CMK (cell line): ENCODE measurements around the gene KNDC1.
"Not testable (repeated sequence)": the region's sequence is repeated elsewhere in the genome, so short reads cannot be mapped to it uniquely, and the experiment has no call there.

ENCODE experiments used
- DNase-seq: peaks from one replicate; pipeline ENCODE4 v3.0.0-alpha.2; 2010; ENCODE audit warnings: low read depth

The KNDC1 gene

DNA sequence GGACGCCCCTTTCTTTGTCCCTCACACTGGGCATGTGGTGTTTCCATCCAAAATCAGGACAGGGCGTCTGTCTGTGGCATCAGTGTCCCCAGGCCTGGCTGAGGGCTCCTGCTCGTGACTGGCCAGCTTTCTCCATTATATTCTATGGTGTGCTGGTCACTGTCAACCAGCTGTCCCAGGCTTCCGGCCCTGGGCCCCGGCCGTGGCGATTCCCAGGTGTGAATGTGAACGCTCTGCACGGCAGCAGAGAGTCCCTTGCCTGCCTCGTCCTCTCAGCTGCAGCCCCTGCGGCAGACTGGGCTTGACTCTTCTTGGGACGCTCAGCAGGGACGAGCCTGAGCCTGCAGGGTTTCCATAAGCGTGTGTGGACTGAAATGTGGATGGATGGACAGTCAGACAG lies 64.1 kb downstream of the KNDC1 start:
- no peak for DNase-seq

DNA sequence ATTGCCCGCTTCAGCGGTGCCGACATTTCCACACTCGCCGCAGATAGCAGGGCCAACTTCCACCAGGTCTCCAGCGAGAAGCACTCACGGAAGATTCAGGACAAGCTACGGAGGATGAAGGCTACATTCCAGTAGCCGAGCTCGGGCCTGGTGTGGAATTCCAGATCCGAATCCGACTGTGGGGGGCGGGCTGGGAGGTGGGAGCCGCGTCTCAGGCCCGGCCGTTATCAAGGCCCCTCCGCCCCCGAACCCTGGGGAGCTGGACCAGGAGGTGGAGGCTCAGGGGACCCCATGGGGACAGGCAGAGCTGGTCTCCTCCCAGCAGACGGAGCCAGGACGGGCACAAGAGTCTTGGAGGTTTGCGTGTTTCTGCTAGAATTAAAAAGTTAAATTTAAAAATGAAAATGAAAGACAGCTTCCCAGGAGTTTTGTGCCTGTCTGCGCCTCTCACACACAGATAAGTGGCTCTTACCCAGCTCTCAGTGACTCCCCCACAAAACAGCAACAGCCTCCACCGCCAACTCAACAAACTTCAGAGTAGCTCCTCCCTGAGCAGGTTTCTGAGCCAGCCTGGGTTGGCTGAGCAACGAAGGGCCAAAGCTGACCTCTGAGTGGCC lies 64.8 kb downstream of the KNDC1 start:
- DNase-seq = no peak

DNA sequence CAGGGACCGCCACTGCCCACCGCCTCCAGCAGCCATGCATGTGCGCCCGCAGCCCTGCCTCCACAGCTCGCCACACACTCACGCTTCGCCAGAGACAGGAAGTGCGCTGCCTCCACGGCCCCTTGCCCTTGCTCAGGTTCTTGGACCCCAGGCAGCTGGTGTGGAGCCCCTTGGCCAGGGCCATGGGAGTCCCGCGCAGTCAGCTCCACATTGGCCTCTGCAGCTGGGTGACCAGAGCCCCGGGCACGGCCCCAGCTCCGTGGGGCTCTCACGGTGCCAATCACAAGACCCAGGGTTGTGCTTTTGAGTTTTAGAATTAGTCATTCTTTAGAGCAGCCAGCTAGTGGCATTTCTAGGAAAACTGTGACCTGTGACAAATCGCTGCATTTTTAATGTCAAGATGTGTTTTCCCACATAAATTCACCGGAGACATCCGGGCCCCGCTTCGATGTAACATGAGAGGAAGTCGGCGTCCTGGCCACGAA lies 65.7 kb downstream of the KNDC1 start:
- no peak for DNase-seq

GRCh38 chr10:133226251-133226808 lies 66.3 kb downstream of the KNDC1 start:
- no peak for DNase-seq

DNA sequence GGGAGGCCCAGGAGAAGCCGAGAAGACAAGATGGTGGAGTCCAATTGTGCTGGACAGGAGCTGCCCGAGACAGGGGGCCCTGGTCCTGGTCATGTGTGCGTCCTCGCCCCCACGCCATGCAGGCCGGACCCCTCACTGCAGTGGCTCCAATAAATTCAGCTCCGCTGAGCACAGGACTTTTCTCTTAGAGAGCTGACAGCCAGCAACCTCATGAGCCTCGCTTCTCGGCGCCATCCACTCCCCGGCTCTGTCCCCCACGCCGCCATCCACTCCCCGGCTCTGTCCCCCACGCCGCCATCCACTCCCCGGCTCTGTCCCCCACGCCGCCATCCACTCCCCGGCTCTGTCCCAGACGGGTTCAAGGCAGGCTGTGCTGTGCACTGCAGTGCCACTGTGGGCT lies 67.2 kb downstream of the KNDC1 start:
- no peak for DNase-seq

- no peak for DNase-seq
These were observed 69.4 kb downstream of the KNDC1 start for GRCh38 chr10:133229265-133230043.

DNA sequence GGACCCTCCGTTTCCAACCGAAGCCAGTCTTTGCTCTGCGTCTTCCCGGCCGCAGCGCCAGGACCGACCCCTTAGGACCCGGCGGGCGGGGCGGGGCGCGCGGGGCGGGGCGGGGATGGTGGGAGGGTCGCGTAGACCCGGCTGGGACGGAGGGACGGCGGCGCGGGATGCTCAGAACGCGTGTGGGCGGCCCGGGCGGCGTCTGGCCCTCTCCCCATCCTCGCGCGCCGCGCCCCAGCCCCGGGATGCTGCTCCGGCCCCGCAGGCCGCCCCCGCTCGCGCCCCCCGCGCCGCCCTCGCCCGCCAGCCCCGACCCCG lies 70.0 kb downstream of the KNDC1 start, which contains the start of gene UTF1:
TSS of gene UTF1 (plus strand) at position 174 of the 318 bp plus-strand sequence. CDS start at position 246, 72 bp downstream.
- no peak for DNase-seq

GRCh38 chr10:133230387-133231195 lies 70.6 kb downstream of the KNDC1 start:
- peak; percentile 35 for DNase-seq

GRCh38 chr10:133231244-133231945 lies 71.4 kb downstream of the KNDC1 start:
- no peak for DNase-seq

GRCh38 chr10:133231946-133232574 lies 72.0 kb downstream of the KNDC1 start:
- no peak for DNase-seq

GRCh38 chr10:133234796-133235195 lies 74.8 kb downstream of the KNDC1 start:
- DNase-seq = not testable (repeated sequence)

DNA sequence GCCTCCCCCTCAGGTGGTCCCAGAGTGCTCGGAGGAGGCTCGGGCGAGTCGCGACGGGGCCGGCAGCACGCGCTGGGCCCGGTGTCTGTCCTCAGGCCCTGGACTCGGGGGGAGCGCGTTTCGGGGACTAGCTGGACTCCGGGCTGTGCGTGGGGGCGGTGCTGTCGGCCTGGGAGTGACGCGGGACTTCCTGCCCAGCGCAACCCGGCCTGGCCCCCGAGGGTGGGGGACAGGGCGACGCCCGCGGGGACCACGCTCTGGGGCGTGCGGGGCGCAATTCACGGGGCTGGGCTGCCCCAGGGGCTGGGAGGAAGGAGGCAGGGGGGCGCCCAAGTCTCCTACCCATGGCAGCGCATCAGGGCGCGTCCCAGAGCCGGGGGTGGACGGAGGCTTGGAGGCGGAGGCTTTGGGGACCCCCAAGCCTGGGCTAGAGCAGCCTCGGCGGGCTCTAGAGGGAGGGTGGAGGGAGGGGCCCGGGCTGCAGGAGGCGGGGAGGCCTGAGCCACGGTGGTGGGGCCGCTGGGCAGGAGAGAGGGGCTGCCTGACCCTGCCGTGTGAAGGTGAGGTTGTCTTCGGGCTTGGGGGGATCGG lies 75.3 kb downstream of the KNDC1 start:
- DNase-seq = no peak

DNA sequence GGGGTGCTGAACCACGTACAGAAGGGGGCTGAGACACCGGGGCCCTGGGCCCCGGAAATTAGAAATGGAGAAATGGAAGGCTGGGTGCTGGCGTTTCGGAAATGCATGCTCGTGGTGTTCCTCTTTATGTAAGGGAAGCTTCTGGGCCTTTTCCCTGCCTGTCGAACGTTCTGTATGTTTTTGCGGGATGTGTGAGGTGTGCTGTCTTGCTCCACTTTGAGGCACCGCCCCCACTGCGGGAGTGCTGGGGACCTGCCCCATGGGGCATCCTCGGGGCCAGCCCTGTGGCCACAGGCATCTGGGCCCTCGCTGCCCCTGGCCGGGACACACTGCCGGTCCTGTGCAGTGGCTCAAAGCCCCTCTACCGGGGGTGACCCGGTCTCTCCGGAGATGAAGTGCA lies 75.9 kb downstream of the KNDC1 start:
- DNase-seq = no peak

GRCh38 chr10:133236401-133237240 lies 76.6 kb downstream of the KNDC1 start:
- DNase-seq = no peak

DNA sequence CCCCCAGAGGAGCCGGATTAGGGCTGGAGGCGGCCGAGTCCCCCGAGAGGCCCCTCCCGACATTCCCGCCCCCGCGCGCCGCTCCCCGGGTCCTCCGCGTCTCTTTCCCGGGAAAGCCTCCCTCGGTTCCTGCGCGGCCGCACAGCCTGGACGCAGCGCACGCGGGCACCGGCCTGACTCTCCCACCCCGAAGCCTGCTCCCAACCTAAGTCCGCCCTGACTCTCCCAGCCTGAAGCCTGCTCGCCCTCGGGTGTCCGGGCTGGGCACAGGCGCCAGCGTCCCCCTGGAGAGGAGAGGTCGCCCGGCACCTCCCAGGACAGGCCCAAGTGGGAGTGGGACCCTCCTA lies 77.2 kb downstream of the KNDC1 start:
- DNase-seq = no peak

DNA sequence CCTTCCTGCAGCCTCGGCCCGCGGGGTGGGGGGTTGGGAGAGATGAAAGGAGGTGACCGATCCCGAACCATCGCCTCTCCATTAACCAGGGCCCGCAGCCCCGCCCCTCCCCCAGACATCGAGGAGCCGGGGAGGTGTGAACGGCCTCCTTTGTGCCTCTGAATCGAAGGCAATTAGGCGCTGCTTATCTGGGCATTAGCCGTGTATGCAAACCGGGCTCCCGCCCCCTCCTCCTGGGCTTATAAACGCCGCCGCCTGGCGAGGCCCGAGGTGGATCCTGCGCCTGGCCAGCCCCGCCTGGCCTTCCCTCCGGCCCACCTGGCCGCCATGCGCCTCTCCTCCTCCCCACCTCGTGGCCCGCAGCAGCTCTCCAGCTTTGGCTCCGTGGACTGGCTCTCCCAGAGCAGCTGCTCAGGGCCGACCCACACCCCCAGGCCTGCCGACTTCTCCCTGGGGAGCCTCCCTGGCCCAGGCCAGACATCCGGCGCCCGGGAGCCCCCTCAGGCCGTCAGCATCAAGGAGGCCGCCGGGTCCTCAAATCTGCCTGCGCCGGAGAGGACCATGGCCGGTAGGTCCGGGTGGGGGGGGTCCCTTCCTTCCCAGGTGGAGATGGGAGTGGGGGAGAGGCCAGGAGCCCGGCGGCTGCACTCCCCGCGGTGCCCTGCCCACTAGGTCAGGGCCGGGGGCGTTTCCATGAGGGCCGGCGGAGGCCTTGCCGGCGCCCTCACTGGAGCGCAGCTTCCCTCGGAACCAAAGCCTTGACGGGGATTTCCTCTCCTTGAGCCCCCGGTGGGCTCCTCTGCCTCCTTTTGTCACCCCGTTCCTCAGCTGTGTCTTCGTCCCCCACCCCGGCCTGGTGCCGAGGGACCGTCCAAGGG lies 77.8 kb downstream of the KNDC1 start, which contains the start of gene VENTX:
TSS of gene VENTX (plus strand) at position 268 of the 878 bp plus-strand sequence. CDS start at position 328, 60 bp downstream.
- no peak for DNase-seq

DNA sequence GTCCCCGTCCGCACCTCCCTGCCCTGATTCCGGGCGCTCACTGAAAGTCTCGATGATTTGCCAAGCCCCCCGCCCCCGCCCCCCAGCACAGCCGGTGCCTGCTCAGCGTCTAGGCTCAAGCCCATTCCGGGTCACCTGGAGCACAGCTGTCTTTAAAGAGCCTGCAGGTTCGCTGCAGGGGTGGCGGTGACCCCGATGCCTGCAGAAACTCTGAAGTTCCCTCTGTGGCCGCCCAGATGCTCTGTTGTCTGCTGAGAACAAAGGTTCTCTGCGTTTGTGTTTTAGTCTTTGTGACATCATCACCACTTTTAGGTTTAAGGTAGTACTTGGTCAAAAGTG lies 78.4 kb downstream of the KNDC1 start:
- no peak for DNase-seq

GRCh38 chr10:133239990-133240389 lies 80.0 kb downstream of the KNDC1 start:
- no peak for DNase-seq
